IMR-90 (cell line): ENCODE results near the gene CASQ1. TPM values are rescaled to one million over a fixed set of nuclear protein-coding genes. Genes with fewer than 3 reads are reported as not detected.

Experiments
- ATAC-seq: fragments of 200-7000 bp; cut with Tn5 transposase; 2 replicates; pipeline ENCODE4 v1.9.1; 2020; ENCODE audit warnings: low read depth, mild to moderate bottlenecking, moderate library complexity
- BruUV-seq: library from RNA; stranded (reverse); fragments of 400-500 nt; replicated peaks from 2 replicates; lab custom pipeline; 2021; lab: Mats Ljungman, UMichigan
- CTCF ChIA-PET: fragments of 300-600 bp; formaldehyde crosslinking; extraction: SDS; loops from one replicate; lab custom pipeline; 2021; ENCODE audit warnings: antibody characterized with exemption; lab: Yijun Ruan, JAX
- POLR2A ChIA-PET: fragments of 300-600 bp; sonication (Branson Sonifier 250); formaldehyde crosslinking; loops from one replicate; lab custom pipeline; 2022; ENCODE audit warnings: antibody characterized with exemption; ENCODE audit not compliant: unreplicated experiment; lab: Charles Lee
- DNase-seq: peaks from one replicate; pipeline ENCODE4 v3.0.0; 2013
- H2AFZ ChIP-seq: replicated peaks from 2 replicates; pipeline ENCODE3; 2013; ENCODE audit warnings: low read length, mild to moderate bottlenecking; ENCODE audit not compliant: poor library complexity
- H2AK5ac ChIP-seq: 2 replicates; pipeline ENCODE4 v1.6.1; 2013; ENCODE audit warnings: low read depth, low read length, inconsistent platforms
- H2AK9ac ChIP-seq: replicated peaks from 2 replicates; pipeline ENCODE3; 2013; ENCODE audit warnings: mild to moderate bottlenecking, low read depth, low read length, moderate library complexity; ENCODE audit not compliant: poor library complexity
- H2BK120ac ChIP-seq: 2 replicates; pipeline ENCODE4 v1.6.1; 2013; ENCODE audit warnings: low read depth, low read length, inconsistent platforms
- H2BK15ac ChIP-seq: 3 replicates; pipeline ENCODE4 v1.6.1; 2013; ENCODE audit warnings: low read depth, low read length, inconsistent platforms
- H2BK20ac ChIP-seq: 2 replicates; pipeline ENCODE4 v1.6.1; 2013; ENCODE audit warnings: low read depth, mild to moderate bottlenecking, inconsistent platforms, low read length, moderate library complexity
- H2BK5ac ChIP-seq: 2 replicates; pipeline ENCODE4 v1.6.1; 2013; ENCODE audit warnings: mild to moderate bottlenecking, low read depth, low read length, inconsistent platforms; ENCODE audit not compliant: poor library complexity, severe bottlenecking
- H3K14ac ChIP-seq: replicated peaks from 2 replicates; pipeline ENCODE4 v1.6.1; 2013; ENCODE audit warnings: low read depth, low read length, inconsistent platforms
- H3K18ac ChIP-seq: 2 replicates; pipeline ENCODE4 v1.6.1; 2013; ENCODE audit warnings: low read depth, low read length, control low read depth
- H3K23ac ChIP-seq: 2 replicates; pipeline ENCODE4 v1.6.1; 2013; ENCODE audit warnings: low read depth, low read length, inconsistent platforms
- H3K27ac ChIP-seq: 2 replicates; pipeline ENCODE4 v1.5.1; 2013; ENCODE audit warnings: mild to moderate bottlenecking, control low read depth, low read length; ENCODE audit not compliant: insufficient read depth
- H3K27me3 ChIP-seq: 2 replicates; pipeline ENCODE4 v1.6.1; 2013; ENCODE audit warnings: low read length; ENCODE audit not compliant: control insufficient read depth, insufficient read depth
- H3K36me3 ChIP-seq: 2 replicates; pipeline ENCODE4 v1.6.1; 2013; ENCODE audit warnings: low read length, mixed read lengths; ENCODE audit not compliant: control insufficient read depth, insufficient read depth
- H3K4ac ChIP-seq: 2 replicates; pipeline ENCODE4 v1.6.1; 2013; ENCODE audit warnings: low read depth, low read length, inconsistent platforms
- H3K4me1 ChIP-seq: 2 replicates; pipeline ENCODE4 v1.6.1; 2013; ENCODE audit warnings: low read length, mixed read lengths; ENCODE audit not compliant: control insufficient read depth, insufficient read depth
- H3K4me2 ChIP-seq: 2 replicates; pipeline ENCODE4 v1.6.1; 2013; ENCODE audit warnings: low read depth, mild to moderate bottlenecking, control low read depth, low read length, moderate library complexity
- H3K4me3 ChIP-seq: 2 replicates; pipeline ENCODE4 v1.5.1; 2013; ENCODE audit warnings: low read depth, mild to moderate bottlenecking, control low read depth, low read length, moderate library complexity; ENCODE audit not compliant: insufficient read depth
- H3K56ac ChIP-seq: 2 replicates; pipeline ENCODE4 v1.6.1; 2013; ENCODE audit warnings: low read length, inconsistent platforms; ENCODE audit not compliant: insufficient read depth; ENCODE audit errors: extremely low read depth
- H3K79me1 ChIP-seq, 2 experiments: 2 replicates each; pipeline ENCODE4 v1.6.1; 2013; ENCODE audit warnings: low read length in 2 of 2, inconsistent platforms in 1 of 2, low read depth in 1 of 2
- H3K9ac ChIP-seq: 2 replicates; pipeline ENCODE4 v1.6.1; 2013; ENCODE audit warnings: low read depth, low read length, control low read depth
- H3K9me1 ChIP-seq: 2 replicates; pipeline ENCODE4 v1.6.1; 2013; ENCODE audit warnings: low read length, inconsistent platforms; ENCODE audit not compliant: insufficient read depth
- H3K9me3 ChIP-seq: 2 replicates; pipeline ENCODE4 v1.6.1; 2013; ENCODE audit warnings: low read length; ENCODE audit not compliant: control insufficient read depth, insufficient read depth
- H4K20me1 ChIP-seq: 2 replicates; pipeline ENCODE4 v1.6.1; 2013; ENCODE audit warnings: low read length, inconsistent platforms; ENCODE audit not compliant: insufficient read depth
- H4K5ac ChIP-seq: 2 replicates; pipeline ENCODE4 v1.6.1; 2013; ENCODE audit warnings: mild to moderate bottlenecking, low read depth, low read length, control low read depth
- H4K8ac ChIP-seq, 2 experiments: 2 replicates each; pipeline ENCODE4 v1.6.1; 2013; ENCODE audit warnings: low read depth in 2 of 2, low read length in 2 of 2, control low read depth in 1 of 2, inconsistent platforms in 1 of 2
- H4K91ac ChIP-seq: 2 replicates; pipeline ENCODE4 v1.6.1; 2013; ENCODE audit warnings: low read depth, low read length, inconsistent platforms; ENCODE audit not compliant: insufficient read depth
- BHLHE40 ChIP-seq: fragments of 150-350 bp; IDR thresholded peaks from 2 replicates; pipeline ENCODE4 v1.6.1; 2016; ENCODE audit warnings: mild to moderate bottlenecking, low read depth, low read length
- CEBPB ChIP-seq: IDR thresholded peaks from 2 replicates; pipeline ENCODE4 v1.6.1; 2012; ENCODE audit warnings: low read depth, low read length, improper control_type of control experiment
- CHD1 ChIP-seq: IDR thresholded peaks from 2 replicates; pipeline ENCODE4 v1.6.1; 2012; ENCODE audit warnings: low read depth, low read length, improper control_type of control experiment
- ELK1 ChIP-seq: fragments of 150-350 bp; IDR thresholded peaks from 2 replicates; pipeline ENCODE4 v1.6.1; 2016; ENCODE audit warnings: low read depth, mild to moderate bottlenecking, low read length, moderate library complexity, borderline replicate concordance
- FOS ChIP-seq: fragments of 150-350 bp; IDR thresholded peaks from 2 replicates; pipeline ENCODE4 v1.6.1; 2016; ENCODE audit warnings: low read depth, low read length
- MAZ ChIP-seq: IDR thresholded peaks from 2 replicates; pipeline ENCODE4 v1.6.1; 2012; ENCODE audit warnings: low read depth, mild to moderate bottlenecking, low read length, improper control_type of control experiment, moderate library complexity, borderline replicate concordance
- MXI1 ChIP-seq: IDR thresholded peaks from 2 replicates; pipeline ENCODE4 v1.6.1; 2012; ENCODE audit warnings: low read depth, mild to moderate bottlenecking, low read length, moderate library complexity, borderline replicate concordance
- NFE2L2 ChIP-seq: fragments of 150-350 bp; IDR thresholded peaks from 2 replicates; pipeline ENCODE4 v1.6.1; 2016; ENCODE audit warnings: low read depth, mild to moderate bottlenecking, low read length
- POLR2A ChIP-seq: IDR thresholded peaks from 2 replicates; pipeline ENCODE4 v1.6.1; 2012; ENCODE audit warnings: mild to moderate bottlenecking, low read depth, low read length
- RAD21 ChIP-seq: IDR thresholded peaks from 2 replicates; pipeline ENCODE4 v1.6.1; 2012; ENCODE audit warnings: low read length, improper control_type of control experiment
- RCOR1 ChIP-seq: IDR thresholded peaks from 2 replicates; pipeline ENCODE4 v1.6.1; 2012; ENCODE audit warnings: mild to moderate bottlenecking, low read length, improper control_type of control experiment; ENCODE audit not compliant: insufficient replicate concordance
- RFX5 ChIP-seq: IDR thresholded peaks from 2 replicates; pipeline ENCODE4 v1.8.0; 2012; ENCODE audit warnings: low read depth, mild to moderate bottlenecking, low read length, moderate library complexity
- WGBS, 2 experiments: methylation state at CpG; one replicate each; pipeline versions ENCODE4 v1.1.5 to v1.1.7; 2013; ENCODE audit warnings: missing lambda C conversion rate in 2 of 2; ENCODE audit not compliant: insufficient read length in 1 of 2; ENCODE audit errors: extremely low coverage in 2 of 2; 5-methylcytosine and 5-hydroxymethylcytosine counted together
- dilution Hi-C: fragments of 300-500 bp; cut with HindIII; formaldehyde crosslinking; loops from one replicate; pipeline ENCODE4 v1.14.3; 2018; ENCODE audit warnings: low sequenced_read_pairs; ENCODE audit not compliant: unreplicated experiment
- in situ Hi-C: fragments of 300-500 bp; cut with MboI; formaldehyde crosslinking; loops from 3 replicates; pipeline ENCODE4 v1.14.3; 2019; ENCODE audit warnings: low sequenced_read_pairs, inconsistent platforms, mixed read lengths
- intact Hi-C: fragments of 100-400 bp; cut with micrococcal nuclease; formaldehyde crosslinking; loops from 2 replicates; pipeline ENCODE4 v1.10.0; 2022
- polyA plus RNA-seq, 3 experiments: library from polyadenylated mRNA; depleted of rRNA; stranded (reverse); fragments of >200 nt; gene quantifications; 2 replicates each; pipeline ENCODE4 v1.2.3, GENCODE V29; 2012; ENCODE audit warnings: low replicate concordance in 1 of 3
- total RNA-seq: library from RNA; depleted of rRNA; stranded (reverse); fragments of >200 nt; gene quantifications from 2 replicates; pipeline ENCODE4 v1.2.3, GENCODE V29; 2012

CASQ1 gene
- total and polyA plus RNA-seq, 2 of the 4 experiments (the other 2 are of a cell fraction): 0.18 to 0.21 TPM

GRCh38 chr1:160179336-160179735 lies 11.0 kb upstream of the CASQ1 start:
- intact Hi-C loops: no loop called here
- no peak overlapping the region for H2AK9ac ChIP-seq
- no peaks in the 10 kb centered on the region for H3K9me3 ChIP-seq
- no peak overlapping the region for H3K23ac ChIP-seq
- no peak overlapping the region for H3K4me2 ChIP-seq
- CTCF ChIA-PET: interaction anchor here (0.5 kb wide), 1 partner anchor 28 kb away, joined by 3 read pairs; no protein-coding TSS in a partner anchor
- no peak overlapping the region for H4K8ac ChIP-seq
- H3K9me1 ChIP-seq: no peaks in the 10 kb centered on the region
- no peak overlapping the region for H2BK20ac ChIP-seq
- H3K36me3 ChIP-seq: no peaks in the 10 kb centered on the region
- H3K27ac ChIP-seq: no peak overlapping the region
- WGBS, 2 experiments: no CpG with 5 or more reads among the region's 4 CpGs
- no peaks in the 10 kb centered on the region for H3K4me1 ChIP-seq
- dilution Hi-C loops: no loop called here
- H2BK5ac ChIP-seq: no peak overlapping the region
- no peak overlapping the region for H3K4me3 ChIP-seq
- H2BK15ac ChIP-seq: no peak overlapping the region
- H3K18ac ChIP-seq: no peak overlapping the region
- no peak overlapping the region for H3K56ac ChIP-seq
- H2AFZ ChIP-seq: no peak overlapping the region
- H4K5ac ChIP-seq: no peak overlapping the region
- POLR2A ChIA-PET: no interaction called here
- no peak overlapping the region for H4K91ac ChIP-seq
- H4K20me1 ChIP-seq: no peaks in the 10 kb centered on the region
- H2AK5ac ChIP-seq: no peak overlapping the region
- H3K4ac ChIP-seq: no peak overlapping the region
- ATAC-seq (no peak), DNase-seq (no peak)
- H2BK120ac ChIP-seq: no peak overlapping the region
- TF ChIP-seq CEBPB (no peak), MXI1 (no peak), NFE2L2 (no peak), CHD1 (no peak), RCOR1 (no peak), POLR2A (no peak), MAZ (no peak), ELK1 (no peak), RAD21 (no peak), BHLHE40 (no peak), RFX5 (no peak), FOS (no peak)
- no TSS peak for BruUV-seq
- in situ Hi-C loops: loop anchor here (25.0 kb wide), 1 partner anchor 433 kb away; no protein-coding TSS in a partner anchor
- no peak overlapping the region for H3K9ac ChIP-seq
- H3K14ac ChIP-seq: no peak overlapping the region
- H3K27me3 ChIP-seq: peaks cover 18% of the 10 kb centered on the region
- no peaks in the 10 kb centered on the region for H3K79me1 ChIP-seq
